A673 (cell line): Measurements from ENCODE around the gene HMGB3. TPM values are rescaled to one million over a fixed set of nuclear protein-coding genes. Genes with fewer than 3 reads are reported as not detected.

Experiments used
- BruUV-seq: library from RNA; stranded (reverse); fragments of 400-500 nt; replicated peaks from 2 replicates; lab custom pipeline; 2021; lab: Mats Ljungman, UMichigan
- CTCF ChIA-PET: fragments of 300-600 bp; sonication (Branson Sonifier 250); formaldehyde crosslinking; loops from one replicate; lab custom pipeline; 2022; ENCODE audit warnings: antibody characterized with exemption; lab: Charles Lee
- POLR2A ChIA-PET: fragments of 300-600 bp; sonication (Branson Sonifier 250); formaldehyde crosslinking; loops from one replicate; lab custom pipeline; 2022; ENCODE audit warnings: antibody characterized with exemption; ENCODE audit not compliant: low non-redundant PET; lab: Charles Lee
- DNase-seq: peaks from one replicate; pipeline ENCODE4 v3.0.0-alpha.2; 2015; ENCODE audit warnings: low spot score
- H3K27ac ChIP-seq: fragments of 200-600 bp; sonication (generic); 2 replicates; pipeline ENCODE4 v1.5.1; 2016; ENCODE audit warnings: mixed run types, low read depth, mild to moderate bottlenecking, mixed read lengths, antibody characterized with exemption, low read length; ENCODE audit not compliant: poor library complexity, severe bottlenecking
- H3K27me3 ChIP-seq: fragments of 200-600 bp; sonication (generic); replicated peaks from 2 replicates; pipeline ENCODE4 v1.6.1; 2017; ENCODE audit warnings: mixed run types, low read depth, mild to moderate bottlenecking, mixed read lengths, antibody characterized with exemption, low read length; ENCODE audit not compliant: insufficient read depth, poor library complexity
- H3K36me3 ChIP-seq: fragments of 200-600 bp; sonication (generic); 2 replicates; pipeline ENCODE4 v1.6.1; 2016; ENCODE audit warnings: mixed run types, mild to moderate bottlenecking, mixed read lengths, antibody characterized with exemption, low read length; ENCODE audit not compliant: insufficient read depth, poor library complexity, severe bottlenecking
- H3K4me1 ChIP-seq: fragments of 200-600 bp; sonication (generic); 2 replicates; pipeline ENCODE4 v1.6.1; 2017; ENCODE audit warnings: mixed run types, mild to moderate bottlenecking, mixed read lengths, antibody characterized with exemption, low read length; ENCODE audit not compliant: insufficient read depth, poor library complexity, severe bottlenecking
- H3K4me3 ChIP-seq: fragments of 200-600 bp; sonication (generic); 2 replicates; pipeline ENCODE4 v1.5.1; 2016; ENCODE audit warnings: low read depth, mixed run types, mild to moderate bottlenecking, mixed read lengths, low read length; ENCODE audit not compliant: poor library complexity, severe bottlenecking
- H3K9me3 ChIP-seq: fragments of 200-600 bp; sonication (generic); 2 replicates; pipeline ENCODE4 v1.6.1; 2016; ENCODE audit warnings: mixed run types, low read depth, mild to moderate bottlenecking, mixed read lengths, antibody characterized with exemption, low read length; ENCODE audit not compliant: poor library complexity, severe bottlenecking
- CTCF ChIP-seq: fragments of 300-800, 200-600 bp; sonication (generic); conservative IDR thresholded peaks from 2 replicates; pipeline ENCODE4 v1.5.1; 2017; ENCODE audit warnings: low read depth, mild to moderate bottlenecking, antibody characterized with exemption, low read length, moderate library complexity, mixed read lengths
- EZH2 ChIP-seq: fragments of 200-600 bp; sonication (generic); IDR thresholded peaks from 2 replicates; pipeline ENCODE4 v1.6.1; 2017; ENCODE audit warnings: borderline replicate concordance, low read depth, mild to moderate bottlenecking, mixed read lengths, antibody characterized with exemption, low read length; ENCODE audit not compliant: poor library complexity, severe bottlenecking
- intact Hi-C: fragments of 100-400 bp; cut with micrococcal nuclease; formaldehyde crosslinking; loops from one replicate; pipeline ENCODE4 v1.10.0; 2022; ENCODE audit not compliant: unreplicated experiment
- total RNA-seq: library from RNA; stranded (reverse); gene quantifications from 2 replicates; pipeline ENCODE4 v1.2.3, GENCODE V29; 2021

Gene HMGB3
- total RNA-seq, 1 experiment from 2014 or later: 173 TPM

- intact Hi-C loops: no loop called here
- Histone ChIP-seq H3K9me3 (no peaks in the 10 kb centered on the region), H3K27me3 (no peaks in the 10 kb centered on the region), H3K4me3 (no peak overlapping the region), H3K27ac (no peak overlapping the region), H3K4me1 (no peaks in the 10 kb centered on the region), H3K36me3 (no peaks in the 10 kb centered on the region)
- ChIA-PET CTCF (no interaction called here), POLR2A (no interaction called here)
- no peak for DNase-seq
- no TSS peak for BruUV-seq
- TF ChIP-seq CTCF (no peak), EZH2 (no peak)
Measured at GRCh38 chrX:150967786-150968185, 15.3 kb upstream of the HMGB3 start.

GRCh38 chrX:150968862-150969720, 14.0 kb upstream of the HMGB3 start:
- intact Hi-C loops: no loop called here
- no TSS peak for BruUV-seq

GRCh38 chrX:150972450-150972849, 10.7 kb upstream of the HMGB3 start:
- ChIA-PET POLR2A (no interaction called here), CTCF (no interaction called here)
- no peak for DNase-seq
- no peaks in the 10 kb centered on the region for H3K9me3 ChIP-seq
- H3K27ac ChIP-seq: no peak overlapping the region
- no peaks in the 10 kb centered on the region for H3K36me3 ChIP-seq
- no peaks in the 10 kb centered on the region for H3K4me1 ChIP-seq
- no TSS peak for BruUV-seq
- no peaks in the 10 kb centered on the region for H3K27me3 ChIP-seq
- TF ChIP-seq CTCF (no peak), EZH2 (no peak)
- no peak overlapping the region for H3K4me3 ChIP-seq
- intact Hi-C loops: no loop called here

More at GRCh38 chrX:150968862-150969720, 14.0 kb upstream of the HMGB3 start:
- POLR2A ChIA-PET: no interaction called here
- CTCF ChIA-PET: no interaction called here
- Histone ChIP-seq H3K4me3 (no peak overlapping the region), H3K4me1 (no peaks in the 10 kb centered on the region), H3K9me3 (no peaks in the 10 kb centered on the region), H3K36me3 (no peaks in the 10 kb centered on the region), H3K27ac (no peak overlapping the region), H3K27me3 (no peaks in the 10 kb centered on the region)
- TF ChIP-seq EZH2 (no peak), CTCF (no peak)
- DNase-seq: no peak
